HG02610 (cell line): ENCODE data around the gene ASPN.
A peak's percentile ranks its signal among the peaks of the same experiment; 100 is the strongest.

ENCODE experiments used
- ATAC-seq: cut with Tn5 transposase; IDR thresholded peaks from one replicate; pipeline ENCODE4 v1.9.1; 2021; ENCODE audit warnings: mild to moderate bottlenecking, moderate library complexity; ENCODE audit not compliant: unreplicated experiment

Gene ASPN

GRCh38 chr9:92476962-92477361, 5.3 kb downstream of the ASPN start:
- ATAC-seq, result peak; percentile 85

- ATAC-seq, result no peak
Measured at GRCh38 chr9:92474587-92474986, 7.7 kb downstream of the ASPN start.

- no peak for ATAC-seq
Measured at GRCh38 chr9:92468206-92468605, 14.1 kb downstream of the ASPN start.

GRCh38 chr9:92467511-92467910, 14.8 kb downstream of the ASPN start:
- no peak for ATAC-seq

- ATAC-seq, result no peak
Measured at GRCh38 chr9:92467041-92467440, 15.3 kb downstream of the ASPN start.

- no peak for ATAC-seq
Measured at GRCh38 chr9:92463984-92464383, 18.3 kb downstream of the ASPN start.

GRCh38 chr9:92463387-92463786, 18.9 kb downstream of the ASPN start:
- ATAC-seq, result no peak

- ATAC-seq, result no peak
Measured at GRCh38 chr9:92457576-92457975, 24.7 kb downstream of the ASPN start.

- no peak for ATAC-seq
Measured at GRCh38 chr9:92455217-92455616, 27.1 kb downstream of the ASPN start.

- ATAC-seq, result no peak
Measured at GRCh38 chr9:92446536-92446935, 35.8 kb downstream of the ASPN start.

- ATAC-seq, result no peak
Measured at GRCh38 chr9:92444841-92445240, 37.5 kb downstream of the ASPN start.

GRCh38 chr9:92440751-92441046, 41.6 kb downstream of the ASPN start:
- peak; percentile 77 for ATAC-seq

GRCh38 chr9:92439921-92440750, 42.2 kb downstream of the ASPN start:
- ATAC-seq, result no peak

GRCh38 chr9:92438900-92439526, 43.3 kb downstream of the ASPN start:
- no peak for ATAC-seq

GRCh38 chr9:92435263-92435662, 47.0 kb downstream of the ASPN start:
- ATAC-seq, result no peak

GRCh38 chr9:92432972-92433548, 49.2 kb downstream of the ASPN start:
- ATAC-seq, result no peak

GRCh38 chr9:92432350-92432749, 50.0 kb downstream of the ASPN start:
- ATAC-seq, result no peak

GRCh38 chr9:92429836-92430235, 52.5 kb downstream of the ASPN start:
- ATAC-seq, result no peak

GRCh38 chr9:92426501-92427145, 55.7 kb downstream of the ASPN start:
- no peak for ATAC-seq

GRCh38 chr9:92425474-92425873, 56.8 kb downstream of the ASPN start:
- ATAC-seq, result no peak

- no peak for ATAC-seq
Measured at GRCh38 chr9:92424340-92424739, 58.0 kb downstream of the ASPN start, which contains the start of gene OMD. Gene OMD (minus strand): TSS chr9:92424471. CDS start chr9:92417558, 6,913 bp downstream.

- ATAC-seq, result no peak
Measured at GRCh38 chr9:92423612-92424011, 58.7 kb downstream of the ASPN start.
